Ovary (tissue), 3 donors: ENCODE results near the gene TMEM95.

Experiments used
- POLR2A ChIP-seq: fragments of 450-650 bp; IDR thresholded peaks from one replicate; pipeline ENCODE4 v1.6.1; 2017; ENCODE audit warnings: antibody characterized with exemption, mild to moderate bottlenecking, moderate library complexity
- TF ChIP-seq, protein P1 (sequence below), 3 donors: fragments of 450-650 bp in 2 of 3; fragments of 200-600 bp in 1 of 3; IDR thresholded peaks; one replicate each; pipeline versions ENCODE4 v1.5.1 to v1.8.0; 2016 to 2022; ENCODE audit warnings: antibody characterized with exemption in 3 of 3, mild to moderate bottlenecking in 1 of 3
- donor health status: DM: no; HTN: no; CAD: no.

DNA sequence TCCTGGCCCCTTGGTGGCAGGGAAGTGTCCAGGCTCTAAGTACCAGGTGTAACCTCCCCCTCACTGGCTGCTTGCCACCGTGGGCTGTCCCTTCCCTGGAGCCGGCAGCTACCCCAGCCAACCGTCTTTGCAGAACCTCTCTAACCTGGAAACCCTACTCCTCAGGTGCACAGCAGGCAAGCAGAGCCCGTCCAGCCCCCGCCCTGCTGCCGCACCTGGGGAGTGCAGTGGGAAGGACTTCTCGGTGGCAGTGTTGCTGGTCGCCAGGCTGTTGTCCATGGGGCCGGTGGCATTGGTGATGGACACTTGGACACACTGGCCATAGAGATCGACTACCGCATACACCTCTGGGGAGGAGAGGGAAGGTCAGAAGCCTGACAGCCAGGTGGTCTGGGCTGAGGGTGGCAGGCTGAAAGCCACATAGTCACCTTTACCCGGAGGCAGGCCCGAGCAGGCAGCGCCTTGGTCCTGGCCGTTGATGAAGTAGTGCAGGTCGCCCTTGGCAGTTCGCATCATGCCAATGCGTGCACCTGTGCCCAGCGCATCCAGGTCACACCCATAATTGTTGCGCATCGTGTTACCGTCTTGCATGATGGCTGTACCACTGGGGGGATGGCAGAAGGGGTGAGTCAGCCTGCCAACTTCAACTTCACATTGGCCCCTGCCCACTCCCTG lies 32.3 kb upstream of the TMEM95 start:
- TF ChIP-seq, protein P1, sequence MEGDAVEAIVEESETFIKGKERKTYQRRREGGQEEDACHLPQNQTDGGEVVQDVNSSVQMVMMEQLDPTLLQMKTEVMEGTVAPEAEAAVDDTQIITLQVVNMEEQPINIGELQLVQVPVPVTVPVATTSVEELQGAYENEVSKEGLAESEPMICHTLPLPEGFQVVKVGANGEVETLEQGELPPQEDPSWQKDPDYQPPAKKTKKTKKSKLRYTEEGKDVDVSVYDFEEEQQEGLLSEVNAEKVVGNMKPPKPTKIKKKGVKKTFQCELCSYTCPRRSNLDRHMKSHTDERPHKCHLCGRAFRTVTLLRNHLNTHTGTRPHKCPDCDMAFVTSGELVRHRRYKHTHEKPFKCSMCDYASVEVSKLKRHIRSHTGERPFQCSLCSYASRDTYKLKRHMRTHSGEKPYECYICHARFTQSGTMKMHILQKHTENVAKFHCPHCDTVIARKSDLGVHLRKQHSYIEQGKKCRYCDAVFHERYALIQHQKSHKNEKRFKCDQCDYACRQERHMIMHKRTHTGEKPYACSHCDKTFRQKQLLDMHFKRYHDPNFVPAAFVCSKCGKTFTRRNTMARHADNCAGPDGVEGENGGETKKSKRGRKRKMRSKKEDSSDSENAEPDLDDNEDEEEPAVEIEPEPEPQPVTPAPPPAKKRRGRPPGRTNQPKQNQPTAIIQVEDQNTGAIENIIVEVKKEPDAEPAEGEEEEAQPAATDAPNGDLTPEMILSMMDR (IDR thresholded peaks at IDR 0.05), result no peak
- TF ChIP-seq POLR2A, result no peak
